ENCODE measurements around the gene ZBTB20.

DNA sequence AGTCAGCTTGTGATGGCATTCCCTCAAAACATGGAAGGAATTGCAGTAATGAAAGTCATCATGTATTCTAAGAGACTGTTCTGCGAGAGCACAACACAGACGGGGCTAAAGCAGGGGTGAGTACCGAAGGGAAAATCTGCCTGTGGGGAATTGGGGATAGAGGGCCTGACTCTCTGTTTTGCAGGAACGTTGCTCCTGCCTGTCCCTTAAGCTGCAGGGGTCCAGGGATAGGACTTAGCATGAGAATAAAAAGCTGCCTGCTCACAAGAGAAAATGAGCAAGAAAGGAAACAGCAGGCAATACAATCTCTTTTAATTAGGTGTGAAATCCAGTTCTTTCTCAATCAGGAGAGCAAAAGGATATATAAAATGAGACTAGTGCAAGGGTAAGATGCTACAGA lies 791.0 kb downstream of the ZBTB20 start:
- no peak for TF ChIP-seq EZH2 (IDR thresholded peaks at IDR 0.05; ENCODE audit: borderline replicate concordance, insufficient read depth, low read depth, low read length, poor library complexity, severe bottlenecking)
- TF ChIP-seq, protein P1, sequence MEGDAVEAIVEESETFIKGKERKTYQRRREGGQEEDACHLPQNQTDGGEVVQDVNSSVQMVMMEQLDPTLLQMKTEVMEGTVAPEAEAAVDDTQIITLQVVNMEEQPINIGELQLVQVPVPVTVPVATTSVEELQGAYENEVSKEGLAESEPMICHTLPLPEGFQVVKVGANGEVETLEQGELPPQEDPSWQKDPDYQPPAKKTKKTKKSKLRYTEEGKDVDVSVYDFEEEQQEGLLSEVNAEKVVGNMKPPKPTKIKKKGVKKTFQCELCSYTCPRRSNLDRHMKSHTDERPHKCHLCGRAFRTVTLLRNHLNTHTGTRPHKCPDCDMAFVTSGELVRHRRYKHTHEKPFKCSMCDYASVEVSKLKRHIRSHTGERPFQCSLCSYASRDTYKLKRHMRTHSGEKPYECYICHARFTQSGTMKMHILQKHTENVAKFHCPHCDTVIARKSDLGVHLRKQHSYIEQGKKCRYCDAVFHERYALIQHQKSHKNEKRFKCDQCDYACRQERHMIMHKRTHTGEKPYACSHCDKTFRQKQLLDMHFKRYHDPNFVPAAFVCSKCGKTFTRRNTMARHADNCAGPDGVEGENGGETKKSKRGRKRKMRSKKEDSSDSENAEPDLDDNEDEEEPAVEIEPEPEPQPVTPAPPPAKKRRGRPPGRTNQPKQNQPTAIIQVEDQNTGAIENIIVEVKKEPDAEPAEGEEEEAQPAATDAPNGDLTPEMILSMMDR (IDR thresholded peaks at IDR 0.05) = no peak

All from B cell (primary cell).